D341Med (cell line): ENCODE results near the gene AGBL1.

Experiments
- DNase-seq: peaks from one replicate; pipeline ENCODE4 v3.0.0; 2012; ENCODE audit warnings: low spot score

The AGBL1 gene

GRCh38 chr15:86829245-86829644, 749.6 kb downstream of the AGBL1 start:
- no peak for DNase-seq

- DNase-seq, result no peak
Measured at GRCh38 chr15:86830304-86830703, 750.6 kb downstream of the AGBL1 start.

GRCh38 chr15:86833595-86833994, 753.9 kb downstream of the AGBL1 start:
- DNase-seq, result no peak

- no peak for DNase-seq
Measured at GRCh38 chr15:86834115-86834863, 754.6 kb downstream of the AGBL1 start.

- DNase-seq, result no peak
Measured at GRCh38 chr15:86837294-86838061, 757.8 kb downstream of the AGBL1 start.

GRCh38 chr15:86839502-86839901, 759.8 kb downstream of the AGBL1 start:
- no peak for DNase-seq

- no peak for DNase-seq
Measured at GRCh38 chr15:86840996-86841395, 761.3 kb downstream of the AGBL1 start.

GRCh38 chr15:86842199-86842598, 762.5 kb downstream of the AGBL1 start:
- DNase-seq, result no peak

- no peak for DNase-seq
Measured at GRCh38 chr15:86846036-86846435, 766.4 kb downstream of the AGBL1 start.

- no peak for DNase-seq
Measured at GRCh38 chr15:86849136-86849535, 769.5 kb downstream of the AGBL1 start.

GRCh38 chr15:86849558-86850285, 770.1 kb downstream of the AGBL1 start:
- no peak for DNase-seq

- no peak for DNase-seq
Measured at GRCh38 chr15:86850939-86851338, 771.3 kb downstream of the AGBL1 start.

GRCh38 chr15:86852741-86853140, 773.1 kb downstream of the AGBL1 start:
- DNase-seq, result no peak

- no peak for DNase-seq
Measured at GRCh38 chr15:86854176-86854575, 774.5 kb downstream of the AGBL1 start.

- no peak for DNase-seq
Measured at GRCh38 chr15:86855307-86856291, 775.9 kb downstream of the AGBL1 start.

GRCh38 chr15:86857701-86858100, 778.0 kb downstream of the AGBL1 start:
- no peak for DNase-seq

GRCh38 chr15:86863226-86863915, 783.7 kb downstream of the AGBL1 start:
- no peak for DNase-seq

- DNase-seq, result no peak
Measured at GRCh38 chr15:86865920-86866319, 786.2 kb downstream of the AGBL1 start.

- no peak for DNase-seq
Measured at GRCh38 chr15:86870846-86871245, 791.2 kb downstream of the AGBL1 start.

- DNase-seq, result no peak
Measured at GRCh38 chr15:86871964-86872363, 792.3 kb downstream of the AGBL1 start.

- DNase-seq, result no peak
Measured at GRCh38 chr15:86872782-86873181, 793.1 kb downstream of the AGBL1 start.
